Glomerular endothelial cell (primary cell): ENCODE measurements around the gene ARHGEF28. TPM values are rescaled to one million over a fixed set of nuclear protein-coding genes. Genes with fewer than 3 reads are reported as not detected.

ENCODE experiments used
- DNase-seq: peaks from one replicate; pipeline ENCODE4 v3.0.0-alpha.2; 2011; ENCODE audit warnings: low read depth, low spot score; ENCODE audit errors: extremely low read depth
- total RNA-seq: library from RNA; depleted of rRNA; stranded (reverse); fragments of >200 nt; gene quantifications from 2 replicates; pipeline ENCODE4 v1.2.3, GENCODE V29; 2015

ARHGEF28 gene
- total RNA-seq, 1 donor from 2014 or later = 143 TPM

DNA sequence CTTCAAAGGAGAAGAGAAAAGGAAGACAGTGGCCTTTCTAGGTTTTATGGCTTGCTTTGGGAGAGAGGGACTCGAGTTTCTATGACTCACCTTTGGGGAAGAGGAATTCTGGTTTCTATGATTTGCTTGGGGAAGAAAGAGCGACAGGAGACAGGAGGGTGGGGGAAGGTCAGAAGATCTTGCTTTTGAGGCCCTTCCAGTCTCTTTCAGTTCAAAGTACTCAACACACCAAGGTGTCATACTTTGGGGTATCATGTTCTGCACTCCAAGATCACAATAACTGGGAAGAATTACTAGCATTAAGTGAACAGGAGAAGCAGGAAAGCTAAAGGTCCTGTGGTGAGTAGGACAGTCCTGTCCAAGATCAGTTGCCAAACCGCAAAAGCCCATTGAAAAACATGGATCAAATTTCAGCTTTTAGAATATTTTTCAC is 324.5 kb downstream of the ARHGEF28 start:
- no peak for DNase-seq

DNA sequence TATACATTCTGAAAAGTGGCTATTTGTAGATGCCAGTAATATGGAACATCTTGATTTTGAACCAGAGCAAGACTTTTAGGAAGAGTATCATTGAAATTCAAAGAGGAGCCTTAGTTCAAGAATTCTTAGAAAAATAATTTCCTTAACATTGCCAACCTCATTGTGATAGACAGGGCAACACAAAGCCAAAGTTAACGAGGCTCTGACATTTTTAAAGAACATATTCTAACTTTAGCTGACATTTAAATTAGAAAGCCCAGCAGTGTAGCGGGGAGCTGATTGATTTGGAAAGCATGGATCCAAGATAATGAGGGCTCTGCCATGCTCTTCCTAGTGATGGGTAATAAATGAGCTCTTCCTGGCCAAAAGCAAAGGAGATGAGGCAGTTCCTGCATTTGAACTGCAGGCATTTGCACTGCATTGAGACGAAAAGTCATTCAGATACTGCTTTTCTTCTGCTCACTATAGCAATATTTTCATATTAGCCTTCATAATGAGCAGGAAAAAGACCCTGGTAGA is 325.0 kb downstream of the ARHGEF28 start:
- DNase-seq = no peak

DNA sequence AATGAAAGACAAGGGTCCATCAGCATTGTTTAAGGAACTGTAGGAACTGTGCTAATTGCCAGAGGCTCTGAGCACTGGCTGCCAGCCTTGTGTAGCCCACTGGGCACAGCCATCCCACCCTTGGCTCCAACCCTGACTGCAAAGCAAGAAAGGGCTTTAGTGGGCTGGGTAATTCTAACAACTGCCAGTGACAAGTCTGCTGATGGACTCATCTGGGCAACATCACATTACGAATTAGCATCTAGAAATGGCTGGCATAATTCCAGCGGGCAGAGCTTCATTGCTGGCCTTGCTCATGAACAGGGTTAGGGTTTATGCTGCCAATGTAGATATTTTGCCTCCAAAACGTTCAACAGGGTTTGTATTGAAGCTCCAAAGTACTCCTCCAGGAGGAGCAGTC is 326.9 kb downstream of the ARHGEF28 start:
- DNase-seq = no peak

DNA sequence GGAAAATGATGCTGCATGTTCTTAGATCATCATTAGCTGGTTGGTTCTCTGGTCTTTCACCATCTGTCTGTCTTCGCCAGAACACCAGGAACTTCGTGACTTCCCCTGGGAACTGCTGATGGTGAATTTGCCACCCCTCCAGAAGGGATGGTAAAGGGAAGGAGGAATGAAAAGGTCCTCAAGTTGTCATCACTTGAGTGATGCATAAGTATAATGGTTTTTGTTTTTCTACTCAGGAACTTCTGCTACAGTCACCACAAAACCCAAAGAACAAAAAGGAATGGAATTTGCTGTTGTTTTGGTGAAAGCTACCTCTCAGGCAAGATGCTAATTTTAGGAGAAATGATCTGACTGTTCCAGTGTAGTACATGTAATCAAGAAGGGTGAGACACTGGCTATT is 328.4 kb downstream of the ARHGEF28 start:
- DNase-seq = no peak

DNA sequence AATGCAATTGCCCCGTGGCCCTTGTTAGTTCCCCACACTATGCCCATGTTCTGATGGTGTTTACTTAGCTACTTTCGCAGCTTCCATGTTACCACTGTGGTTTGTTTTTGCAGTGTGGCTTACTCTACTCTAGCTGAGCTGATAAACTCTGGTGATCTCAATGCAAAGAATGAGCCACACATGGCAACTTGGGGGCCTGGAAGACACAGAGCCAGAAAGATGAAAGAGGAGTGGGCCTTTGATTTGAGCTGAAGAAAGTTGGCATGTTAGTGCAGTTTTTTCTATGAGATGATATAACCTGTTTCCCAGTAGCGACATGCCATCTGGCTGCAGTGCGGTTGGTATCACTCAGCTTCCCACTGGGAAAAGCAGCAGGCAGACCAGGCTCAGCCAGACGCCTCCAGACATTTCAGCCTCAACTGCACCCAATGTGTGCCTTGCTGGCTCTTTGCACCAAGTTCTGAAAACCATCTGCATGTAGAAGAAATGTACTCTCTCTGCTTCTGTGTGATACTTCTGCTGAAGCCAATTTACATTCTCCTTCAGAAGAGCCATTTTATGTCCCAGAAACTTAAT is 329.4 kb downstream of the ARHGEF28 start:
- DNase-seq = no peak

DNA sequence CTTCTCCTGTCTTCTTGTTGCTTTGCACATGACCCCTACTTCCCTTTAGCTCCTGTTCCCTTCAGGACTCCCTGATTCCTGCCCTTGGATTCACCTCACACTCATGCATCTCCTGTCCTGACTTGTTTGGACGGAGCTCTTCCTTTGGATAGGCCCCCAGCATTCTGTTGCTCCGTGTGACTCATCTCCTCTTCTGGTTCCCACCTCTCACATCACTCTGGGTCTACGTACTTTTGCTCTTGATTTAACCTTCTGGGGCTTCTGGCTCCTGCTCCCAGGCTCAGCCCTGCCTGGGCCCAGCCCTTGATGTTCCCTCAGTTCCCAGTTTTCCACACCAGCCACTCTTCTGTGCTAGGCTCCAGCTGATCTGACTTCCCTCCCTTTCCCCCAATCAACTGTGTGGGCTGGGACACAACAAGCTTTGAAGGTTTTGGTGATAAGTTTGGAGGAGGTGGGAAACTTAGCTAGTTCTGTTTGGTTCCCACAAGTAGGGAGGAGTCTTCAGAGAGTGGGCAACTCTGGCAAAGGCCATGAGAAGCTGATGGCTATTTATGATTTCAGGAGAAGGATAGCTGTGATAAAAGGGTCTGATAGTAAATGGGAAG is 331.5 kb downstream of the ARHGEF28 start:
- no peak for DNase-seq

DNA sequence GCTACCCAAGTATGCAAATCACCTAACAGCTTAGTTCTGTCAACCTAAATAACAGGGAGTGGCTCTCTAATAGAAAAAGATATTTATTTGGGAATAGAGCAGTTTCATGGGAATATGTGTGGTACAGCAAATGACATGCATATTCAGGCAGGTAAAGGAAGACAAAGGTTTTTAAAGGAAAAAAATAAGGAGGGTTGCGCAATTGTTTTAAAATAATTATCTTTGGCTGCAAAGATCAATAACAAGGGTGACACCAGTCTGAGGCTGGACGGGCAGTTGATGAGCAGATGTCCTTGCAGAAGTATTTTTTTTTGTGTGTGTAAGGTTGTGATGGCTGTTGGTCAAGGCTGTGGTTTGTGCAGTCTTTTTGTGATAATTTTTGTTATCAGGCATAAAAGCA is 332.0 kb downstream of the ARHGEF28 start:
- no peak for DNase-seq

DNA sequence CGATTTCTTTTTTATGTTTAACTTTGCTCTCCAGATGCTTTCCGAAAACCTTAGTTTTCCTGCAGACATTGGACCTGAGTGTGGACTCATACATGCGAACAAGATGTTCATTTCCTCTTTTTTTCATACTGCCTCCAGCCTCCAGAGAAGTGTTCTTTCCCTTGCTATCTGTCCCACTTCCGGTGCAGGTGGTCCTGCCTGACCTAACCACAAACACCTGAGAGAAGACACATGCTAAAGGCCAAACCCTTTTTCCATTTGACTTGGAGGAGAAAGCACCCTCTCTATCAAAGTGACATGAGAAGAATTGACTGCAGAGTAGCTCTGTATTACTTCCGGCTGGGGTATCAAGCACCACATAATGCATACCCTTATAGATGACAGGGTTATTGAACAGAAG is 334.0 kb downstream of the ARHGEF28 start:
- DNase-seq = no peak

DNA sequence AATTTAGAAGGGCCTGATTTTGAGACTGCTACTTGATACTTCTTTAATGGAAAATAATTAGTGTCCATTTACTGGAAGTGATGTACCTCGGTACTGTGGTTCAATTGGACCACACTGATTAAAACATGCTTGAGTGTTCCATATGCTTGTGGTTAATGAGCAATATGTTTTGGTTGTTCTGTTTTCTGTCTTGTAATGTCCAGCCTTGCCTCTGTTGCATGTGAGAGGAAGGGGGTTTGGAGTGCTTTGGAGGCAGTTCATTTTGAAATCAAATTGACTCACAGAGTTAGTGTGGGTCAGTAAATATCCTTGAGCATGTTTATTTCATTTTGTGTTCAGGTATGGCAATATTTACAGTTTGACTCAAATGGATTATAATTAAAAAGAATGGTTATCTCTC is 334.4 kb downstream of the ARHGEF28 start:
- DNase-seq = no peak

DNA sequence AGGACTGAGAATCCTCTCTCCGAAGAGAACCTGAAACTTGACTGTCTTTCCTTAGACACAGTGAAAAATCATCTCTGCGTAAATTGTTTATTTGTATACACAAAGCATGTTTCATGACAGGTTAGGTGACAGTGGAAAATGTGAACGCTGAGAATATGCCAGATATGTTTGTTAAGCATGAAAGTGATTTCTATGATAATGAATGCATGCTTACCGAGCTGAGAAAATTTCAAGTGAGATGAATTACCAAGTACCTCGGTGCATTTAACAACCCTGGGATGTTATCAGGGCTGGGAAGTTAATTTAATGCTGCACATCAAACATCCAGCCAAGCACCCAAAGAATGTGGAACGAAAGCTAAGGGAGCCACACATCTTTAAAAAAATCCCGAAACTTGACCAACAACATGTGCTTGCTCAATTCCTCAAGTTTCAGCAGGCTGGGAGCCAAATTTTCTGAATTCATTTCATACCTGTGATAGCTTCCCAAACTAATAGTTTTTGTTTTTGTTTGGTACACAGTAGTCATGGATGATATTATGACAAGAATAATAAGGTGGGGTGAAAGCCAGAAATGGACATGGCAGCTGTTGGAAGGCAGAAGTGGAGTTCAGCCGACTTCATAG is 336.9 kb downstream of the ARHGEF28 start:
- DNase-seq = no peak

DNA sequence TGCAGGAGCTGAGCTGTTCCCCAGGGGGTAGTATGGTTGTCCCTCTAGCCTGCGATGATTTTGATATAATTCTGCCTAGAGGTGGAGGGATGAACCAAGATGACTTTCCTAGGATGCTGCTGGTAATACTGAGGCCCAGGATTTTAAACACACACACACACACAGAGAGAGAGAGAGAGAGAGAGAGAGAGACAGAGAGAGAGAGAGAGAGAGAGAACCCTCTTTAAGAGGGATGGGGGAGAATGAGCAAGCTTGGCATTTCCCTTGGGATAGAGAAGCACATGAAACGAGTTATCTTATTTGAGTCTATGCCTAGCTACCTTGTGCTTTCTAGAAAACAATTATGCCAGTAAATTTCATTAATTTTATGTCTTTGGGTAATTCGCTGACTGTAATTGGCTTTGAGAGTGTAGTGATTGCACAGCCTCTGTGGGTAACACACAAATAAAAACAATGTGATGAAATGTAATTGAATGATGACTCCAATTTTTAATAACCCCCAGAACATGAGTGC is 338.4 kb downstream of the ARHGEF28 start:
- DNase-seq = no peak

DNA sequence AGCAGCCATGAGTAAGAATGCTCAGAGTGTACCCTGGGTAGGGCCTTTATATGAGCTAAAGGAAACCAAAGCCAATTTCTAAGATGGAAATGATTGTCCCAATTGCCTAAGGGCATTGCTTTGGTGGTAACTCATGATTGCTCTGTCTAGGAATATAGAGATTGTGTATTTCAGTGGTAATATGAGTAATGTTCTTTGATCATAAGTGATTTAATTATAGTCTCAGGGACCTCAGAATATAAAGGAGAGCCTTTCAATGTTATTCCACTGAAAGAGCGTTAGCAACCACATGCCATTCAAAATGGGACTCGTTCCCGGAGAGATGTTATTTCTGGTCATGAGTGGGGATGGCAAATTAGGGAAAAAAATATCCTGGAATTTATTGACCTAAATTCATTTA is 340.5 kb downstream of the ARHGEF28 start:
- no peak for DNase-seq

DNA sequence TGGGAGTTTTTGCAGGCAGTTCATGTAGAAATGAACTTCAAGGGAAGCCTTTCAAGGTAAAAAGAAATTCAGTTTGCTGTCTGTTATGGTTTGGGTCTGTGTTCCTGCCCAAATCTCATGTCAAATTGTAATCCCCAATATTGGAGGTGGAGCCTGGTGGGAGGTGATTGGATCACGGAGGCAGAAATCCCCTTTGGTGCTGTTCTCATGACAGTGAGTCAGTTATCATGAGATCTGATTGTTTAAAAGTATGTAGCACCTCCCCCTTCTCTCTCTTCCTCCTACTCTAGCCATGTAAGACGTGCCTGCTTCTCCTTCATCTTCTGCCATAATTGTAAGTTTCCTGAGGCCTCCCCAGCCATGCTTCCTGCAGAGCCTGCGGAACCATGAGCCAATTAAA is 341.4 kb downstream of the ARHGEF28 start:
- no peak for DNase-seq

DNA sequence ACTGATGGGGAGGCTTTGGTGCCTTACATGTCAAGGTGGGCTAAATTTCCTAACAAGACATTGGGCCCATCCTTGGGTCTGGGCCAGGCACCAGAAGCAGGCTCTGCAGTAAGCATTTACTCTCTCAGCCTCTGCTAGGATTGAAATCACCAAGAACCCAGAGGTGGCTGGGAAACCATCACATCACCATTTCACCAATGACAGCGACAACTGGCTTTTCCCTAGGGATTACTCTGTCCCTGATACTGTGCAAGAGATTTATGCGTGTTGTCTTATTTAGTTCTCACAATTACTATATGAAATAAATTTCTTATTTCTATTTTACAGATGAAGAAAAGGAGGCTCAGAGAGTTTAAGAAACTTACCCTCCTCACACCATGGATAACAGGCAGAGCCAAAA is 342.2 kb downstream of the ARHGEF28 start:
- no peak for DNase-seq

DNA sequence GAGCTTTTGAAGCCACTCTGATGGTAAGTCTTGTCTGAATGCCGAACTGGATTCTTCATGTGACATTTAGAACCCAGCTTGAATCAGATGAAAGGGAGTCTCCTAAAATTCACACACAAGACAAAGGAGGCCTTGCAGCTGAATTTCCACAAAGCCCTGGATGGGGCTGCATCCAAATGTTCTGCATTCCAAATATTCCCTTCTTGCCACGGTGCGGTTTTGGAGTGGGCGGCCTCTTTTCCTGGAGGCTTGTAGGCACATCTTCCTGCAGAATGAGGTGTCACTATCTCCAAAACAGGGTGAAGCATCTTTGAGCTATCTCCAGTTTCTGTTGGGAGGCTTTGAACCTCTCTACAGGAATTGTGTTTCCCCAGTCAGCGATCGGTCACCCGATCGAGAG is 342.7 kb downstream of the ARHGEF28 start:
- no peak for DNase-seq

DNA sequence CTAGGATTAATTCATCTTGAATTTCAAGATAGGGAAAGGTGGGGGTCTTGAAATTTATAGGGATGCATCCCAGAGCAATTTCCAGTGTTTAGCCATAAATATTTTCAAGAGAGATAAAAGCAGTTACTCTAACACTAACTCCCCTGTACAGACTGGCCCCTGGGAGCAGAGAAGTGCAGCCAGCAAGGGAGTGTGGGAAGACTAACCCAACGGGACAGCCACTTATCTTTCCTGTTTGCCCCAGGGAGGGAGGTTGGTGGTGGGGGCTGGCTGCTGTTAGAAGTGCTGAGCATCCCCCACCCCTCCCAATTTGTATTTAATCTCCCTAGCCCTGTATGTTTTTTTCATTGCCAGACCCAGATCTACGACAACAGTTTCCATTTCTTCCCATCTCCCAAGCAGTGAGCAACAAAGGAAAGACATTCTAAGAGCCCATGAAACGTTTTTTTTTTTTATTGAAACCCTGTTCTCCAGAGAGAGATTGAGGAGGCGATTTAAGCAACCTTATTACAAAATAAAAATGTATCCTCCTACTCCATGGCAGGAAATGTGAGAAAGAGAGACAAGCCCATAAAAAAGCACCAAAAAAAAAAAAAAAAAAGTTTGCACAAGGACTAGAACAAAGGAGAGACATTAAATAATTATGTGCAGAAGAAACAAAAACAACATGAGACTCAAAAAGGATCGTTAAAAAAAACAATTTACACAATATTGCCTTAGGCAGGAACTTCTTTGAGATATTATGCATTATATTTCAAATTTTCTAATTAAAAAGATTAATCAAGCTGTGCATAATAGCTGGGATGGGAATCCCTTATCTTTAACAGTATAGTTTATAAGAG is 343.4 kb downstream of the ARHGEF28 start:
- DNase-seq = no peak

DNA sequence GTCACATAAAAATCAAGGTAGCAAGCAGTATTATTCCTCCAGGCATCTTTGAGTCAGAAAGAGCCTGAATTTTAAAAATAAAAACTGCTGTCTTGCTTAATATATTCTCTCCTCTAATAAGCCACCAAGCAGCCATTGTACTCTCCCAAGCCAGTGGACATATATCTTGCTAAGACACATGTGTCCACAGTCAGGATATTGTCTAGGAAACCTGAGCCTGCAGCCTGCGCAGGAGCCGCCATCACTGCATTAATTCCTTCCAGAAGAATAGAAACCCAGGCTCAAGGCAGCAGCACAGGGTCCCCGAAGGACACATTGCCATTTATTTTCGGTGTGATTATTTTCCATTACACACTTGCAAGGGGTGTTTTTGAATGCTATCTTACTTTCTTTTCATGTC is 345.3 kb downstream of the ARHGEF28 start:
- no peak for DNase-seq

DNA sequence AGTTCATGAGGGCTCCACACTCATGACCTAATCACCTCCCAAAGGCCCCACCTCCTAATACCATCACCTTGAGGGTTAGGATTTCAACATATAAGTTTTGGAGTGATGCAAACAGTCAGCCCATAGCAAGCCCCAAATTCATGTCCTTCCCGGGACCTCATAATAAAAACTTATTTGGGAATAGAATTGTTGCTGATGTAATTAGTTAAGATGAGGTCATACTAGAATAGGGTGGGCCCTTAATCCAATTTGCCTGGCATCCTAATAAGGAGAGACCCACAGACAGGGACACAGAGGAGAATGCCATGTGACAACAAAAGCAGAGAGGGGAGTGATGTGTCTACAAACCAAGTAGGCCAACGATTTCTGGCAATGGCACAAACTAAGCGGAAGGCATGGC is 347.1 kb downstream of the ARHGEF28 start:
- DNase-seq = no peak

DNA sequence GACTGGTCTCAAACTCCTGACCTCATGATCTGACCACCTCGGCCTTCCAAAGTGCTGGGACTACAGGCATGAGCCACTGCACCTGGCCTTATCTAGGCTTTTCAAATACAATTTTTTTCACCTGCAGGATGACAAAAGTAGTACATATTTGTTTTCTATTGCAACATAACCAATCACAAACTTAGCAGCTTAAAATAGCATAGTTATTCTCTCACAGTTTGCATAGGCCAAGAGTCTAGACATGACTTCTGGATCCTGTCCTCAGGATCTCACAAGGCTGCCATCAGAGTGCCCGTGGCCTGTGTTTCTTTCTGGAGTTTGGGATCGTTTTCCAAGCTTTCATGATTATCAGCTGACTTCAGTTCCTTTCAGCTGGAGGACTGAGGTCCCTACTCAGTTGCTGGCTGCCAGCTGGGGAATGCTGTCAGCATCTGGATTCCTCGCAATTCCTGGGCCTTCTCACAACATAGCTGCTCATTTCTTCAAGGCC is 348.9 kb downstream of the ARHGEF28 start:
- DNase-seq = no peak

DNA sequence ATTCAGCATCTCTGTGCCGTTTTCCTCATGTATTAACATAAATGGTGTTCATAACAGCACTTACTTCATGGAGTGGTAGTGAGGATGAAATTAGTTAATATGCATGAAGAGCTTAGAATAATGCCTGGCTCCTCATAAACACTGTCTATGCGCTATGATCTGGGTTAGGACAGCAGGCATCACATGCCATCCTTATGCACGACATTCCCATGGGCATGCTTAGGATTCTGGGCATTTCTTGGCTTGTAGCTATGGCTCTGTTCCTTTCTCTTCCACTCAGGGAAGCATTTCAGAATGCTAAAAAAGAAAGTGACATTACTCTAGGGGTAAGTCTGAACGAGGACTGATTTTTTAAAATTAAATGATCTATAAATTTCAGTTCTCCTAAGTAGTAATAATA is 349.8 kb downstream of the ARHGEF28 start:
- DNase-seq = no peak

DNA sequence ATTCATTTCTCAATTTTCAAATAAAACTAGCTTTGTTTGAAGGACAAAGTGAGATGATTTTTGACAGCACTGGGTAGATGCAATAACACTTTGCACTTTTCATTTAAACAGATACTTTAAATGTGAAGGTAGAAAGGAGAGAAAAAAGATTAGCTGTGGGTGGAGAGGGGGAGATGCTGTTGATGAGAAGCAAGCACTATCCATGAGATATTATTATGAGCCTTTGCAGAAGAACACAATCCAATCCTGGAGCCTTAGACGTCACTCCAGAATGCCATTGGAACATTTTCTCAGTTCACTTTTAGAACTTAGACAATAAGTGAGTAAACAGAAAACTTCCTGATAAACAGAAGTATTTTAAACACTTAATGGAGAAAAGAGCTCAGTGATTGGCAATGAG is 351.1 kb downstream of the ARHGEF28 start:
- no peak for DNase-seq
